ENCODE results near the gene SLC13A4. TPM values are rescaled to one million over a fixed set of nuclear protein-coding genes. Genes with fewer than 3 reads are reported as not detected.
"Not testable (repeated sequence)": the region's sequence is repeated elsewhere in the genome, so short reads cannot be mapped to it uniquely, and the experiment has no call there.

Gene SLC13A4
- total RNA-seq: not detected

GRCh38 chr7:135728136-135728669, at the start of gene SLC13A4:
TSS of gene SLC13A4 (minus strand) at chr7:135728186. CDS start at chr7:135727496, 690 bp downstream.
- Mint-ChIP-seq H3K36me3 (no peaks in the 10 kb centered on the region), H3K27ac (no peak within 1 kb of the TSS), H3K9me3 (no peaks in the 10 kb centered on the region)
- DNase-seq (ENCODE audit: low spot score in 2 of 2) (no peak), ATAC-seq (no peak)

GRCh38 chr7:135775915-135776314, 47.9 kb upstream of the SLC13A4 start:
- not testable (repeated sequence) for H3K27ac Mint-ChIP-seq; DNase-seq (ENCODE audit: low spot score in 2 of 2); H3K9me3 Mint-ChIP-seq; ATAC-seq; H3K36me3 Mint-ChIP-seq

GRCh38 chr7:135775230-135775629, 47.2 kb upstream of the SLC13A4 start:
- no peak for ATAC-seq
- Mint-ChIP-seq H3K27ac (no peak overlapping the region), H3K36me3 (no peaks in the 10 kb centered on the region), H3K9me3 (peaks cover 0 to 7% of the 10 kb centered on the region in 2 donors)
- DNase-seq (ENCODE audit: low spot score in 2 of 2): no peak

GRCh38 chr7:135774284-135774683, 46.3 kb upstream of the SLC13A4 start:
- H3K9me3 Mint-ChIP-seq: peaks cover 0 to 7% of the 10 kb centered on the region in 2 donors
- no peak for ATAC-seq
- H3K27ac Mint-ChIP-seq: no peak overlapping the region
- no peak for DNase-seq (ENCODE audit: low spot score in 2 of 2)
- H3K36me3 Mint-ChIP-seq: no peaks in the 10 kb centered on the region

- ATAC-seq (no peak), DNase-seq (ENCODE audit: low spot score in 2 of 2) (no peak)
- Mint-ChIP-seq H3K9me3 (peaks cover 0 to 6% of the 10 kb centered on the region in 2 donors), H3K36me3 (no peaks in the 10 kb centered on the region), H3K27ac (no peak overlapping the region)
Measured at GRCh38 chr7:135773464-135773863, 45.5 kb upstream of the SLC13A4 start.

GRCh38 chr7:135772639-135773222, 44.7 kb upstream of the SLC13A4 start:
- no peak for ATAC-seq
- H3K9me3 Mint-ChIP-seq: no peaks in the 10 kb centered on the region
- no peak for DNase-seq (ENCODE audit: low spot score in 2 of 2)
- no peaks in the 10 kb centered on the region for H3K36me3 Mint-ChIP-seq
- H3K27ac Mint-ChIP-seq: peak overlapping the region in 1 of 2 donors; percentile 51

GRCh38 chr7:135771961-135772638, 44.1 kb upstream of the SLC13A4 start:
- DNase-seq (ENCODE audit: low spot score in 2 of 2): no peak
- no peak for ATAC-seq
- H3K27ac Mint-ChIP-seq: peak overlapping the region in 1 of 2 donors; percentile 51
- no peaks in the 10 kb centered on the region for H3K9me3 Mint-ChIP-seq
- no peaks in the 10 kb centered on the region for H3K36me3 Mint-ChIP-seq

GRCh38 chr7:135771051-135771450, 43.1 kb upstream of the SLC13A4 start:
- Mint-ChIP-seq H3K27ac (no peak overlapping the region), H3K36me3 (no peaks in the 10 kb centered on the region), H3K9me3 (no peaks in the 10 kb centered on the region)
- DNase-seq (ENCODE audit: low spot score in 2 of 2): no peak
- ATAC-seq: no peak

GRCh38 chr7:135770139-135770710, 42.2 kb upstream of the SLC13A4 start:
- H3K27ac Mint-ChIP-seq: no peak overlapping the region
- no peaks in the 10 kb centered on the region for H3K9me3 Mint-ChIP-seq
- H3K36me3 Mint-ChIP-seq: no peaks in the 10 kb centered on the region
- DNase-seq (ENCODE audit: low spot score in 2 of 2) (no peak), ATAC-seq (no peak)

- H3K27ac Mint-ChIP-seq: no peak overlapping the region
- no peaks in the 10 kb centered on the region for H3K9me3 Mint-ChIP-seq
- DNase-seq (ENCODE audit: low spot score in 2 of 2) (no peak), ATAC-seq (no peak)
- no peaks in the 10 kb centered on the region for H3K36me3 Mint-ChIP-seq
Measured at GRCh38 chr7:135769005-135769802, 41.2 kb upstream of the SLC13A4 start.

GRCh38 chr7:135768467-135768866, 40.5 kb upstream of the SLC13A4 start:
- DNase-seq (ENCODE audit: low spot score in 2 of 2): no peak
- ATAC-seq: no peak
- Mint-ChIP-seq H3K27ac (no peak overlapping the region), H3K9me3 (no peaks in the 10 kb centered on the region), H3K36me3 (no peaks in the 10 kb centered on the region)

- DNase-seq (ENCODE audit: low spot score in 2 of 2) (no peak), ATAC-seq (no peak)
- Mint-ChIP-seq H3K9me3 (no peaks in the 10 kb centered on the region), H3K36me3 (no peaks in the 10 kb centered on the region), H3K27ac (no peak overlapping the region)
Measured at GRCh38 chr7:135768064-135768463, 40.1 kb upstream of the SLC13A4 start.

GRCh38 chr7:135763261-135763660, 35.3 kb upstream of the SLC13A4 start:
- Mint-ChIP-seq H3K27ac (no peak overlapping the region), H3K36me3 (no peaks in the 10 kb centered on the region), H3K9me3 (no peaks in the 10 kb centered on the region)
- DNase-seq (ENCODE audit: low spot score in 2 of 2): no peak
- ATAC-seq: no peak

- no peak for DNase-seq (ENCODE audit: low spot score in 2 of 2)
- Mint-ChIP-seq H3K36me3 (no peaks in the 10 kb centered on the region), H3K9me3 (no peaks in the 10 kb centered on the region), H3K27ac (peak overlapping the region; percentile 8 to 9)
- no peak for ATAC-seq
Measured at GRCh38 chr7:135761751-135762488, 33.9 kb upstream of the SLC13A4 start.

- Mint-ChIP-seq H3K9me3 (no peaks in the 10 kb centered on the region), H3K27ac (no peak overlapping the region), H3K36me3 (no peaks in the 10 kb centered on the region)
- DNase-seq (ENCODE audit: low spot score in 2 of 2) (no peak), ATAC-seq (no peak)
Measured at GRCh38 chr7:135759532-135759931, 31.5 kb upstream of the SLC13A4 start.

GRCh38 chr7:135758531-135758932, 30.5 kb upstream of the SLC13A4 start:
- DNase-seq (ENCODE audit: low spot score in 2 of 2): no peak
- no peak for ATAC-seq

More at GRCh38 chr7:135758531-135758932, 30.5 kb upstream of the SLC13A4 start:
- Mint-ChIP-seq H3K27ac (no peak overlapping the region), H3K9me3 (no peaks in the 10 kb centered on the region), H3K36me3 (no peaks in the 10 kb centered on the region)
